Measurements from ENCODE around the gene USP25. TPM values are rescaled to one million over a fixed set of nuclear protein-coding genes. Genes with fewer than 3 reads are reported as not detected.

Gene USP25
- total RNA-seq, 6 experiments from 2014 or later, result 14.7 to 22.7 (median 18.7) TPM

GRCh38 chr21:15842565-15842880 is 112.7 kb downstream of the USP25 start:
- DNase-seq, result no peak
- intact Hi-C loops (cut with DNase I), result no loop called here
- TF ChIP-seq POLR2A (IDR thresholded peaks at IDR 0.05) (no peak), CTCF (IDR thresholded peaks at IDR 0.05) (no peak)
- Histone ChIP-seq H3K9me3 (no peaks in the 10 kb centered on the region), H3K27me3 (no peaks in the 10 kb centered on the region), H3K27ac (no peak overlapping the region), H3K36me3 (peaks cover 0 to 9% (median 2%) of the 10 kb centered on the region in 4 donors), H3K4me1 (no peaks in the 10 kb centered on the region), H3K4me3 (no peak overlapping the region)
- WGBS (ENCODE audit: insufficient coverage, low coverage, low lambda C conversion rate, missing lambda C conversion rate), result 100% methylated on average over 2 of the region's 2 CpGs
- ATAC-seq, result no peak

GRCh38 chr21:15843766-15844165 is 114.0 kb downstream of the USP25 start:
- WGBS (ENCODE audit: insufficient coverage, low coverage, low lambda C conversion rate, missing lambda C conversion rate), result 92% methylated on average over 1 of the region's 1 CpG
- no peaks in the 10 kb centered on the region for H3K9me3 ChIP-seq
- no peak for ATAC-seq

GRCh38 chr21:15848634-15849560 is 119.1 kb downstream of the USP25 start:
- Histone ChIP-seq H3K4me1 (no peaks in the 10 kb centered on the region), H3K27ac (no peak overlapping the region), H3K9me3 (no peaks in the 10 kb centered on the region), H3K4me3 (no peak overlapping the region), H3K36me3 (no peaks in the 10 kb centered on the region), H3K27me3 (no peaks in the 10 kb centered on the region)
- DNase-seq, result no peak
- WGBS (ENCODE audit: insufficient coverage, low coverage, low lambda C conversion rate, missing lambda C conversion rate), result 85% methylated on average over 4 of the region's 4 CpGs
- ATAC-seq, result peak in 1 of 4 donors; percentile 62
- intact Hi-C loops (cut with DNase I), result no loop called here
- TF ChIP-seq POLR2A (IDR thresholded peaks at IDR 0.05), result no peak
- no peak for TF ChIP-seq CTCF (IDR thresholded peaks at IDR 0.05)

More at GRCh38 chr21:15843766-15844165, 114.0 kb downstream of the USP25 start:
- Histone ChIP-seq H3K36me3 (peaks cover 0 to 9% (median 2%) of the 10 kb centered on the region in 4 donors), H3K4me3 (no peak overlapping the region), H3K4me1 (no peaks in the 10 kb centered on the region), H3K27me3 (no peaks in the 10 kb centered on the region), H3K27ac (no peak overlapping the region)
- TF ChIP-seq CTCF (IDR thresholded peaks at IDR 0.05), result no peak
- no peak for TF ChIP-seq POLR2A (IDR thresholded peaks at IDR 0.05)
- intact Hi-C loops (cut with DNase I), result no loop called here
- no peak for DNase-seq

GRCh38 chr21:15849927-15850326 is 120.1 kb downstream of the USP25 start:
- Histone ChIP-seq H3K9me3 (no peaks in the 10 kb centered on the region), H3K4me1 (no peaks in the 10 kb centered on the region), H3K27me3 (no peaks in the 10 kb centered on the region), H3K4me3 (no peak overlapping the region), H3K36me3 (no peaks in the 10 kb centered on the region), H3K27ac (no peak overlapping the region)
- 92% methylated on average over 2 of the region's 2 CpGs for WGBS (ENCODE audit: insufficient coverage, low coverage, low lambda C conversion rate, missing lambda C conversion rate)
- DNase-seq (no peak), ATAC-seq (no peak)
- TF ChIP-seq POLR2A (IDR thresholded peaks at IDR 0.05) (no peak), CTCF (IDR thresholded peaks at IDR 0.05) (no peak)
- intact Hi-C loops (cut with DNase I), result no loop called here
